Activated T-helper 2 cell treated with anti-CD3 and anti-CD28 coated beads, Interferon-gamma antibody, Interleukin-2, Interleukin-4, amounts not matched to agents 10 μg/mL and 5 μg/mL and 100 μg/mL, durations not matched to agents 14 hours and 24 hours and 36 hours (primary cell): ENCODE measurements around the gene DENND1A. TPM values are rescaled to one million over a fixed set of nuclear protein-coding genes. Genes with fewer than 3 reads are reported as not detected.

ENCODE experiments used
- DNase-seq: peaks from one replicate; pipeline ENCODE4 v3.0.0; 2021; ENCODE audit warnings: low spot score
- H3K27ac Mint-ChIP-seq: one replicate; pipeline ENCODE4 v1.8.0; 2021; ENCODE audit warnings: mixed read lengths
- H3K27me3 Mint-ChIP-seq: one replicate; pipeline ENCODE4 v1.8.0; 2021; ENCODE audit warnings: low read depth, mixed read lengths
- H3K36me3 Mint-ChIP-seq: one replicate; pipeline ENCODE4 v1.8.0; 2021; ENCODE audit warnings: low read depth, mixed read lengths
- H3K4me1 Mint-ChIP-seq: one replicate; pipeline ENCODE4 v1.8.0; 2021; ENCODE audit warnings: low read depth, mixed read lengths
- H3K4me3 Mint-ChIP-seq: one replicate; pipeline ENCODE4 v1.8.0; 2021; ENCODE audit warnings: low read depth, mild to moderate bottlenecking, moderate library complexity, mixed read lengths
- H3K9me3 Mint-ChIP-seq: one replicate; pipeline ENCODE4 v1.8.0; 2021; ENCODE audit warnings: mixed read lengths
- intact Hi-C: fragments of 100-400 bp; cut with micrococcal nuclease; formaldehyde crosslinking; loops from one replicate; pipeline ENCODE4 v1.15.1; 2023
- total RNA-seq: library from RNA; stranded (reverse); gene quantifications from 2 replicates; pipeline ENCODE4 v1.2.3, GENCODE V29; 2022

Gene DENND1A
- total RNA-seq, 1 donor from 2014 or later = 20.0 TPM

GRCh38 chr9:123680352-123680751, 249.6 kb downstream of the DENND1A start:
- Mint-ChIP-seq H3K4me1 (peaks cover 6% of the 10 kb centered on the region), H3K36me3 (no peaks in the 10 kb centered on the region), H3K27ac (no peak overlapping the region), H3K9me3 (no peaks in the 10 kb centered on the region), H3K27me3 (peaks cover 2% of the 10 kb centered on the region), H3K4me3 (no peak overlapping the region)
- intact Hi-C loops = no loop called here
- no peak for DNase-seq

GRCh38 chr9:123679330-123679987, 250.5 kb downstream of the DENND1A start:
- no peaks in the 10 kb centered on the region for H3K36me3 Mint-ChIP-seq
- H3K27me3 Mint-ChIP-seq = peaks cover 2% of the 10 kb centered on the region
- peaks cover 4% of the 10 kb centered on the region for H3K4me1 Mint-ChIP-seq
- no peak for DNase-seq
- intact Hi-C loops = no loop called here
- no peak overlapping the region for H3K4me3 Mint-ChIP-seq
- H3K27ac Mint-ChIP-seq = no peak overlapping the region
- peaks cover 3% of the 10 kb centered on the region for H3K9me3 Mint-ChIP-seq

DNA sequence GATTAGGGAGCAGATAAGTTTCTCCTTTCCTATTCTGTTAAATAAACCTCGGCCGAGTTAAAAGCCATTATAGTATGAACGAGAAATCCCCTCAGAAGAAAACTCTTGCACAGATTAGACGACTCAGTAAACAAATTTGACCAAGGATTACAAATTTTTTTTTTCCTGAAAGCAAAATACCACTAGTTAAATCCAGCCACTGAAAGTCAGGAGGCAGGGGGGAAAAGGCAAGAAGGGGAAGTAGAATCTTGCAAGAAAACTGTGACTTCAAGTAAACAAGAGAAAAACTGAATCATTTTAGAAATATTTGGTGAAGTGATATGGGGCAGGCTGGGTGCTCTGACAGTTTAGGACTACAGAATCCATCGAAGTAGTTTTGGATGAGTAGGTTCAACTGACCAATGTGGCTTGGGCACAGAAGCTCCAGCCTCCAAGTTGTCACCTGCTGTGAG, 251.0 kb downstream of the DENND1A start:
- Mint-ChIP-seq H3K27ac (no peak overlapping the region), H3K27me3 (peaks cover 2% of the 10 kb centered on the region), H3K9me3 (peaks cover 9% of the 10 kb centered on the region), H3K36me3 (no peaks in the 10 kb centered on the region), H3K4me1 (no peaks in the 10 kb centered on the region), H3K4me3 (no peak overlapping the region)
- intact Hi-C loops = no loop called here
- no peak for DNase-seq

DNA sequence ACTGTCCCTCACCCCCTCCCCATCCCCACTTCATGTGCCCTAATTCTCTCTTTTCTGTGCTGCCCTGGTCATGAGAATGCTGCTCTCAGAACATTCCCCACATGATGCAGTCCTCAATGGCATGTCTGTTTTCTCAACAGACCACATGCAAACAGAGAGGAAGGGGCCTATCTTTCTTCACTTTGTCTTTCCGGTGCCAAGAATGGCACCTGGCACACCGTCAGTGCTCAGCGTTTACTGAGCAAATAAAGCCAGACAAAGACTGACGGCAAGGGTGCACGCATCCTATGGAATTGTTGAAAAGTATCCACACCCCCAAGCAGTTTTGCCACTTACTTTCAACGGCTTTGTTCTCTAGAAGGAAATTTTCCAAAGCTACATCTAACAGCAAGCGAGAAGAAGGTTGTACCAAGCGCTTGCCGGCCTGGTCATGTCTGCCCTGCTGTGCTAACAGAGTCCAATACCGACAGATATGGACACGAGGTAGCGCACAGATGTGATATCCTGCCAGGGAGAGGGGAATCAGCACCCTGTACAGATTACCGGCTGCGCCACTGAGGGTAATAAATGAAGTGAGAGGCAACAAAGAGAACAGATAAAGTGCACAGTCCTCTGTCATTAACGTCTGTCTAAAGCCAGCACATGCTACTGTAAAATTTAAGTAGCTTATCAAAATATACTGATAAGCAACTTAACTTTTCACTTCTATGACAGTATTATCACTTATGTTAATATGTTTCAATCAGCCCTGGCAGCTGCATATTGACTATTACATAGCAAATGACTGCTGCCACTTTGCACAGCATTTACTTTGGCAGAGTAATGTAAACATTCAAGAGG, 251.7 kb downstream of the DENND1A start:
- intact Hi-C loops = no loop called here
- Mint-ChIP-seq H3K4me3 (no peak overlapping the region), H3K36me3 (no peaks in the 10 kb centered on the region), H3K9me3 (peaks cover 12% of the 10 kb centered on the region), H3K4me1 (no peaks in the 10 kb centered on the region), H3K27ac (no peak overlapping the region), H3K27me3 (no peaks in the 10 kb centered on the region)
- DNase-seq = no peak

DNA sequence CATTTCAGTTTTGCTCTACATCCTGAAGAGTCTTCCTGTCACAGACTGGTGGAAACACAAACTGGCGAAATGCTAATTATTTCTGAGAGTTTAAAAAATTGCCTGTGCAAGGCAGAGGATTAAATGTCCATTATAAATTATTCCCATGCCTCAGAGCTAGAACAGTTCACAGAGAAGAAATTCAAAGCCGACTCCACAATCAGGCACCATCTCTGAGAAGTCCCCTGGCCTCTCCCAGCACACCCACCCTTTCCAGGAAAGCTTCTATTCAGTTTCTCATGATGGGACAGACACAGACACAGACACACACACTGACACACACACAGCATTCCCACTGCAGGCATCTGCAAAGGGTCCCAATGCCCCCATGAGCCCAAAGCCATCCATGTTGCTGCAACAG, 253.1 kb downstream of the DENND1A start:
- Mint-ChIP-seq H3K4me3 (no peak overlapping the region), H3K36me3 (no peaks in the 10 kb centered on the region), H3K9me3 (peaks cover 12% of the 10 kb centered on the region), H3K4me1 (no peaks in the 10 kb centered on the region), H3K27ac (no peak overlapping the region), H3K27me3 (no peaks in the 10 kb centered on the region)
- no peak for DNase-seq
- intact Hi-C loops = no loop called here

DNA sequence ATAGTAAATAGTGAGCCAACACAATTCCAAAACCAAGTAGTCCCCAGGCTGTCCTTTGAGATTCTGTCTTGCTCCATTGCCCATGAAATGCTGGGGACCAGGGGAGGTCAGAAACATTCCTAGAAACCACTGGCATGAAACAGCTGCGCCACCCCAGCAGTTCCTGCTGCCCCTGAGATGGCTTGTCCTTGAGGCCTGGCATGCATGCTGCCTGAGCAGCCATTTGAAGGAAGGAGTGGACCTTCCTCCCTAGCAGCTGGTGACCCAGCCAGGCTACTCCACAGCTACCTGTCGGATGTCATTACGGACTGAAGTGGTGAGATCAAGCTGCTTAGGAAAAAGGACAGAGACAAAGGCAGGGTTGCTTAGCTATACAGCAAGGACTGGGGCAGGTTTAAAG, 260.6 kb downstream of the DENND1A start:
- no peak for DNase-seq
- H3K4me3 Mint-ChIP-seq = no peak overlapping the region
- H3K4me1 Mint-ChIP-seq = no peaks in the 10 kb centered on the region
- no peak overlapping the region for H3K27ac Mint-ChIP-seq
- H3K9me3 Mint-ChIP-seq = peaks cover 20% of the 10 kb centered on the region
- no peaks in the 10 kb centered on the region for H3K27me3 Mint-ChIP-seq
- intact Hi-C loops = no loop called here
- peaks cover 11% of the 10 kb centered on the region for H3K36me3 Mint-ChIP-seq

GRCh38 chr9:123663529-123663928, 266.4 kb downstream of the DENND1A start:
- Mint-ChIP-seq H3K27ac (no peak overlapping the region), H3K27me3 (no peaks in the 10 kb centered on the region), H3K4me3 (no peak overlapping the region), H3K9me3 (peaks cover 33% of the 10 kb centered on the region), H3K4me1 (no peaks in the 10 kb centered on the region), H3K36me3 (peaks cover 18% of the 10 kb centered on the region)
- intact Hi-C loops = no loop called here
- DNase-seq = no peak

- no peak for DNase-seq
- Mint-ChIP-seq H3K27ac (no peak overlapping the region), H3K36me3 (peaks cover 18% of the 10 kb centered on the region), H3K27me3 (no peaks in the 10 kb centered on the region), H3K9me3 (peaks cover 33% of the 10 kb centered on the region), H3K4me3 (no peak overlapping the region), H3K4me1 (no peaks in the 10 kb centered on the region)
- intact Hi-C loops = no loop called here
These were observed 267.7 kb downstream of the DENND1A start for GRCh38 chr9:123662057-123662776.

DNA sequence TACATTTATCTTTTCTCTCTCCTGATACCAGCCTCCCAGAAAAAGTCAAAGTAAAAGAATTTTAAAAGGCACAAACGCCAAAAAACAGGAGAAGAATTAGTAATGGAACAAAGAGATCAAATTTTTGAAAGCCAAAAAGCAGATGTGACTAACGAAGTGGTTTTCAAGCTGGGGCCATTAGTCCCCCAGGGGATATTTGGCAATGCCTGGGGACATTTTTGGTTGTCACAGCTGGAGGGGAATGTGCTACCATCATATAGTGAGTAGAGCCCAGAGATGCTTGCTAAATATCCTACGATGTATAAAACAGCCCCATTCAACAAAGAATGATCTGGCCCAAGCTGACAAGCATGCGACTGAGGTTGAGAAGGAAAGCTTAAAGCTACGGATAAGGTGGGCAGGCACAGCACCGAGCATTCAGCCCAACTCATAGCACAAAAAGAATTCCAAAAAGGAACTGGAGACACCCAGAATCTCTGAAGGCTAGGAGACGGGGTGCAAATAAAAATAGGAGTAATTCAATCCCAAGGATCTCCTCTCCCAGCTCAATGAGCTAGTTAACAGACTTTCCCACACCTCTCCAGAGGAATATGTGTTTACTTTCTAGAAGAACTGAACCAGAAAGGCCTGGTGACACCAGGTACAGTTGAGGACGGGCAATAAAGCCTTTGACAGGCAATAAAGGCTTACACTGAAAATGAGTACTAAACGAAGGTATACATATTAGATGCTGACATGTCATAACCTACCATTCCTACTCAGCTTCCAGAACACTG, 269.0 kb downstream of the DENND1A start:
- peaks cover 32% of the 10 kb centered on the region for H3K9me3 Mint-ChIP-seq
- intact Hi-C loops = no loop called here
- H3K27me3 Mint-ChIP-seq = peaks cover under 1% of the 10 kb centered on the region
- H3K4me3 Mint-ChIP-seq = no peak overlapping the region
- DNase-seq = no peak
- no peaks in the 10 kb centered on the region for H3K4me1 Mint-ChIP-seq
- H3K27ac Mint-ChIP-seq = no peak overlapping the region
- H3K36me3 Mint-ChIP-seq = peaks cover 15% of the 10 kb centered on the region

DNA sequence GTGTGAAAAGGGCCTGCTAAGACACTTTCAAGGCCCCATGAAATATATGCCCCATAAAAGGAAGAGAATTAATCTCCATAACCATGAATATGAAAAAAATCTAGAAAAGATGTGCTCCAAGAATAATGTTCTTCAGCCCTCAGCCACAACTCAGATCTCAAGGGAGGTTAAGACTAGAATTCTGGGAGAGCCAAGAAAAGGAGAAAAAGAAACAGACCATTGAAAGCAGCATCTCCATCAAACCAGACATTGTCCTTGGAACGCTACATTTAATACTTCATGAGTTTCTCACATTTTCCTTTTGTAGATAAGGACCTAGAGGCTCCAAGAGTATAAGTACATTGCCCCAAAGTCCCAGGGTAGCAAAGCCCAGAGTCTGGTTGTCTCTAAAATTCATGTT, 270.6 kb downstream of the DENND1A start:
- Mint-ChIP-seq H3K36me3 (peaks cover 8% of the 10 kb centered on the region), H3K4me1 (no peaks in the 10 kb centered on the region)

GRCh38 chr9:123658792-123659191, 271.1 kb downstream of the DENND1A start:
- peaks cover 4% of the 10 kb centered on the region for H3K27me3 Mint-ChIP-seq
- intact Hi-C loops = no loop called here
- H3K4me1 Mint-ChIP-seq = no peaks in the 10 kb centered on the region
- H3K9me3 Mint-ChIP-seq = peaks cover 17% of the 10 kb centered on the region
- H3K36me3 Mint-ChIP-seq = peaks cover 8% of the 10 kb centered on the region
- no peak overlapping the region for H3K4me3 Mint-ChIP-seq
- H3K27ac Mint-ChIP-seq = no peak overlapping the region
- no peak for DNase-seq

More for the DNA sequence above, 270.6 kb downstream of the DENND1A start:
- peaks cover 21% of the 10 kb centered on the region for H3K9me3 Mint-ChIP-seq
- DNase-seq = no peak
- no peak overlapping the region for H3K4me3 Mint-ChIP-seq
- intact Hi-C loops = no loop called here
- no peak overlapping the region for H3K27ac Mint-ChIP-seq
- peaks cover 4% of the 10 kb centered on the region for H3K27me3 Mint-ChIP-seq

DNA sequence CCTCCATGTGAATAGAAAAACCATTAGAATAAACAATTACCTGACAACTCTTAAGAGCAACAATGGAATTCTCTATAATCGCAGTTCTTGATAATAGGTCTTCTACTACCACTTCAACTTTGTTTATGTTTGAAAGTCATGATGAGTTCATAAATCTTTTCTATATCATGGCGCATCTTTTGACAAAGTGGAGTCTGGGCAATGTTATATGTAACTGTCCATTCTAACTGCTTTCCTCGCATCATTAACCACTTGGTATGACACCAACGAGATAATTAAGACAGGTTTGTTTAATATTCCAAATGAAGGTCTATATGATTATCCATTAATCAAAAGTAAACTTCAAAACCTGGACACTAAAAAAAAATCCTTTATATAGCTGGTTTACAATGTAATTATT, 272.0 kb downstream of the DENND1A start:
- no peak overlapping the region for H3K4me3 Mint-ChIP-seq
- H3K9me3 Mint-ChIP-seq = peaks cover 16% of the 10 kb centered on the region
- intact Hi-C loops = no loop called here
- no peaks in the 10 kb centered on the region for H3K4me1 Mint-ChIP-seq
- peaks cover 5% of the 10 kb centered on the region for H3K27me3 Mint-ChIP-seq
- no peak overlapping the region for H3K27ac Mint-ChIP-seq
- no peak for DNase-seq
- peaks cover 8% of the 10 kb centered on the region for H3K36me3 Mint-ChIP-seq
